Neural cell (in vitro differentiated cells): ENCODE data around the gene MAPK1. TPM values are rescaled to one million over a fixed set of nuclear protein-coding genes. Genes with fewer than 3 reads are reported as not detected.

Experiments
- H2AFZ ChIP-seq: fragments of 200-600, 300-800 bp; sonication (generic), shearing (Covaris generic); 2 replicates; pipeline ENCODE4 v1.6.0; 2014; ENCODE audit warnings: low read depth, mild to moderate bottlenecking, antibody characterized with exemption, low read length, moderate library complexity
- H3F3A ChIP-seq: fragments of 200-600 bp; shearing (Covaris generic); 2 replicates; pipeline ENCODE4 v1.6.1; 2016; ENCODE audit warnings: mild to moderate bottlenecking, moderate library complexity, mixed read lengths, antibody characterized with exemption, low read length; ENCODE audit not compliant: insufficient read depth, poor library complexity, severe bottlenecking
- H3K27ac ChIP-seq: fragments of 200-600, 300-800 bp; sonication (generic), shearing (Covaris generic); 2 replicates; pipeline ENCODE4 v1.5.1; 2014; ENCODE audit warnings: mild to moderate bottlenecking, low read length, moderate library complexity
- H3K27me3 ChIP-seq: fragments of 300-800, 200-600 bp; sonication (generic), shearing (Covaris generic); 2 replicates; pipeline ENCODE4 v1.6.0; 2014; ENCODE audit warnings: mild to moderate bottlenecking, low read depth, low read length, moderate library complexity; ENCODE audit not compliant: insufficient read depth
- H3K36me3 ChIP-seq: fragments of 300-800, 200-600 bp; sonication (generic), shearing (Covaris generic); 2 replicates; pipeline ENCODE4 v1.5.1; 2014; ENCODE audit warnings: mild to moderate bottlenecking, antibody characterized with exemption, low read length, moderate library complexity; ENCODE audit not compliant: insufficient read depth
- H3K4me2 ChIP-seq: fragments of 300-800, 200-600 bp; sonication (generic), shearing (Covaris generic); 2 replicates; pipeline ENCODE4 v1.6.0; 2014; ENCODE audit warnings: mild to moderate bottlenecking, low read length
- H3K4me3 ChIP-seq: fragments of 300-800, 200-600 bp; sonication (generic), shearing (Covaris generic); 2 replicates; pipeline ENCODE4 v1.5.1; 2014; ENCODE audit warnings: mild to moderate bottlenecking, low read length, moderate library complexity
- H3K79me2 ChIP-seq: fragments of 200-600 bp; shearing (Covaris generic); replicated peaks from 2 replicates; pipeline ENCODE4 v1.6.0; 2014; ENCODE audit warnings: mild to moderate bottlenecking, low read length, moderate library complexity; ENCODE audit not compliant: insufficient read depth
- H3K9ac ChIP-seq: fragments of 300-800, 200-600 bp; sonication (generic), shearing (Covaris generic); 2 replicates; pipeline ENCODE4 v1.6.1; 2016; ENCODE audit warnings: mild to moderate bottlenecking, low read length, mixed read lengths
- H3K9me2 ChIP-seq: fragments of 200-600 bp; shearing (Covaris generic); 2 replicates; pipeline ENCODE4 v1.6.1; 2016; ENCODE audit warnings: mild to moderate bottlenecking, low read length, mixed read lengths; ENCODE audit not compliant: insufficient read depth
- H3K9me3 ChIP-seq: fragments of 200-600, 300-800 bp; sonication (generic), shearing (Covaris generic); 2 replicates; pipeline ENCODE4 v1.6.1; 2016; ENCODE audit warnings: mild to moderate bottlenecking, mixed run types, low read length, moderate library complexity, mixed read lengths
- H4K20me1 ChIP-seq: fragments of 200-600 bp; shearing (Covaris generic); 2 replicates; pipeline ENCODE4 v1.6.1; 2016; ENCODE audit warnings: mild to moderate bottlenecking, mixed run types; ENCODE audit not compliant: insufficient read depth
- EP300 ChIP-seq: fragments of 450-650 bp; conservative IDR thresholded peaks from 2 replicates; pipeline ENCODE4 v1.6.1; 2014; ENCODE audit warnings: antibody characterized with exemption, mild to moderate bottlenecking, moderate library complexity; ENCODE audit not compliant: poor library complexity, severe bottlenecking
- EZH2 ChIP-seq: fragments of 200-600, 300-800 bp; shearing (Covaris generic), sonication (generic); IDR thresholded peaks from 2 replicates; pipeline ENCODE4 v1.6.1; 2014; ENCODE audit warnings: antibody characterized with exemption, low read length, borderline replicate concordance, mild to moderate bottlenecking; ENCODE audit not compliant: insufficient read depth, poor library complexity, severe bottlenecking
- MXI1 ChIP-seq: fragments of 450-650 bp; conservative IDR thresholded peaks from 2 replicates; pipeline ENCODE4 v1.6.1; 2014; ENCODE audit warnings: antibody characterized with exemption, mild to moderate bottlenecking; ENCODE audit not compliant: poor library complexity, severe bottlenecking
- POLR2AphosphoS5 ChIP-seq: IDR thresholded peaks from 2 replicates; pipeline ENCODE4 v1.6.1; 2012
- RAD21 ChIP-seq: fragments of 450-650 bp; conservative IDR thresholded peaks from 2 replicates; pipeline ENCODE4 v1.6.1; 2014; ENCODE audit warnings: antibody characterized with exemption, mild to moderate bottlenecking, moderate library complexity
- REST ChIP-seq: IDR thresholded peaks from 2 replicates; pipeline ENCODE4 v1.6.1; 2012; ENCODE audit warnings: borderline replicate concordance
- SMC3 ChIP-seq: fragments of 450-650 bp; conservative IDR thresholded peaks from 2 replicates; pipeline ENCODE4 v1.6.1; 2014; ENCODE audit warnings: antibody characterized with exemption, mild to moderate bottlenecking, moderate library complexity; ENCODE audit not compliant: poor library complexity
- TAF1 ChIP-seq: IDR thresholded peaks from 2 replicates; pipeline ENCODE4 v1.6.1; 2012; ENCODE audit warnings: low read depth
- polyA plus RNA-seq: library from polyadenylated mRNA; depleted of rRNA; stranded (reverse); fragments of >200 nt; gene quantifications from 2 replicates; pipeline ENCODE4 v1.2.3, GENCODE V29; 2014
- TF ChIP-seq, protein P1 (sequence below): fragments of 450-650 bp; IDR thresholded peaks from 2 replicates; pipeline ENCODE4 v1.5.1; 2014; ENCODE audit warnings: antibody characterized with exemption, mild to moderate bottlenecking, moderate library complexity; ENCODE audit not compliant: poor library complexity, severe bottlenecking

MAPK1 gene
- polyA plus RNA-seq, 1 donor from 2014 or later, result 43.3 TPM

DNA sequence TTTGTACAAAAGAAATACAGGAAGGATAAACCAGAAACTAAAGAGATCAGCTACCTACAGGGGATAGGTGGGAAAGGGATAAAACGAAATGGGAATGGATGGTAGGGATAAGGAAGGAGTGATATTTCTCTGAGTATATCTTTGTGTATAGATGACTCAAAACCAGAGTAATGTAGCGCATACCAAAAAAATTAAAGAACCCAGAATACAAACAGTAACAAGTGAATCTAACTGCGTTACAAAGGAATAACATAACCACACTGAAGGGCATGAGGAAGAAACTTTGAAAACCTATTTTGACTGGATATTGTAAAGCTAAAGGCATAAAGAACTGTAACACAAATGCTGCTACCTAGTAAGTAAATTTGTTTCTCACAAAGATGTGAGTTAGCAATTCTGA is 37.9 kb downstream of the MAPK1 start:
- Histone ChIP-seq H3K9ac (no peak overlapping the region), H2AFZ (no peak overlapping the region), H3K9me3 (no peaks in the 10 kb centered on the region), H3K9me2 (no peaks in the 10 kb centered on the region), H3K79me2 (peaks cover 78% of the 10 kb centered on the region), H3F3A (no peaks in the 10 kb centered on the region), H3K4me3 (no peak overlapping the region), H3K27me3 (no peaks in the 10 kb centered on the region), H3K27ac (no peak overlapping the region), H3K36me3 (no peaks in the 10 kb centered on the region), H4K20me1 (no peaks in the 10 kb centered on the region), H3K4me2 (no peak overlapping the region)
- no peak for TF ChIP-seq MXI1
- no peak for TF ChIP-seq EP300
- TF ChIP-seq RAD21, result no peak
- no peak for TF ChIP-seq SMC3
- no peak for TF ChIP-seq EZH2

DNA sequence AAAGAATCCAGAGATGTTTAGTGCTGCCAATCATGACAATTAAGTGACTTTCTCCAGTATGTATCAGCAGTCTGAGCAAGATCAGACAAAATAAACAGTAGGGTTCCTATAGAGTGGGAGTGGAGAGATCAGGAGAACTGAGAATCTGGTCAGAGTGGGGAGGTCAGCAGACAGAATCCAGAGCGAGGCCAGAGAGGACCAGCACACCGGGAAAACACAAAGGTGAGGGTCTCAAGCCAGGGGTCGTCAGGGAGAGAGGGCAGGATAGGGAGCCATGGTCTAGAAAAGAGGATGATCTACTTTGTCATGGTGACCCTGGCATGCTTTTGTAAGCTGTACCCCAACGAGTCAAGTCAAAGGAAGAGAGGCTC is 39.2 kb downstream of the MAPK1 start:
- H3K4me3 ChIP-seq, result no peak overlapping the region
- no peaks in the 10 kb centered on the region for H3K9me2 ChIP-seq
- no peak overlapping the region for H2AFZ ChIP-seq
- H3K27ac ChIP-seq, result no peak overlapping the region
- no peaks in the 10 kb centered on the region for H3K27me3 ChIP-seq
- no peaks in the 10 kb centered on the region for H3F3A ChIP-seq
- peaks cover 90% of the 10 kb centered on the region for H3K79me2 ChIP-seq
- no peaks in the 10 kb centered on the region for H3K36me3 ChIP-seq
- no peak overlapping the region for H3K4me2 ChIP-seq
- H4K20me1 ChIP-seq, result no peaks in the 10 kb centered on the region
- H3K9me3 ChIP-seq, result no peaks in the 10 kb centered on the region
- TF ChIP-seq POLR2AphosphoS5 (no peak), SMC3 (no peak), RAD21 (no peak), EZH2 (no peak), TAF1 (no peak), EP300 (no peak), MXI1 (no peak), REST (no peak)
- TF ChIP-seq, protein P1, sequence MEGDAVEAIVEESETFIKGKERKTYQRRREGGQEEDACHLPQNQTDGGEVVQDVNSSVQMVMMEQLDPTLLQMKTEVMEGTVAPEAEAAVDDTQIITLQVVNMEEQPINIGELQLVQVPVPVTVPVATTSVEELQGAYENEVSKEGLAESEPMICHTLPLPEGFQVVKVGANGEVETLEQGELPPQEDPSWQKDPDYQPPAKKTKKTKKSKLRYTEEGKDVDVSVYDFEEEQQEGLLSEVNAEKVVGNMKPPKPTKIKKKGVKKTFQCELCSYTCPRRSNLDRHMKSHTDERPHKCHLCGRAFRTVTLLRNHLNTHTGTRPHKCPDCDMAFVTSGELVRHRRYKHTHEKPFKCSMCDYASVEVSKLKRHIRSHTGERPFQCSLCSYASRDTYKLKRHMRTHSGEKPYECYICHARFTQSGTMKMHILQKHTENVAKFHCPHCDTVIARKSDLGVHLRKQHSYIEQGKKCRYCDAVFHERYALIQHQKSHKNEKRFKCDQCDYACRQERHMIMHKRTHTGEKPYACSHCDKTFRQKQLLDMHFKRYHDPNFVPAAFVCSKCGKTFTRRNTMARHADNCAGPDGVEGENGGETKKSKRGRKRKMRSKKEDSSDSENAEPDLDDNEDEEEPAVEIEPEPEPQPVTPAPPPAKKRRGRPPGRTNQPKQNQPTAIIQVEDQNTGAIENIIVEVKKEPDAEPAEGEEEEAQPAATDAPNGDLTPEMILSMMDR, result no peak
- no peak overlapping the region for H3K9ac ChIP-seq
